GM23338 (cell line): ENCODE data around the gene KEAP1. TPM values are rescaled to one million over a fixed set of nuclear protein-coding genes. Genes with fewer than 3 reads are reported as not detected.

Experiments used
- ATAC-seq: fragments of 200-7000 bp; cut with Tn5 transposase; 3 replicates; pipeline ENCODE4 v1.9.1; 2020
- DNase-seq: peaks from one replicate; pipeline ENCODE4 v3.0.0-alpha.2; 2015; ENCODE audit warnings: low spot score
- H2AFZ ChIP-seq: fragments of 200-600 bp; sonication (generic); 2 replicates; pipeline ENCODE4 v1.8.0; 2016; ENCODE audit warnings: antibody characterized with exemption, mild to moderate bottlenecking, moderate library complexity
- H3F3A ChIP-seq: fragments of 200-600 bp; sonication (generic); replicated peaks from 2 replicates; pipeline ENCODE4 v1.8.0; 2017; ENCODE audit warnings: antibody characterized with exemption, mixed run types, low read depth
- H3K27ac ChIP-seq: fragments of 200-600 bp; sonication (generic); 2 replicates; pipeline ENCODE4 v1.6.1; 2016; ENCODE audit warnings: low read depth
- H3K27me3 ChIP-seq: fragments of 200-600 bp; sonication (generic); 2 replicates; pipeline ENCODE4 v1.8.0; 2016; ENCODE audit warnings: mild to moderate bottlenecking, mixed run types, moderate library complexity; ENCODE audit not compliant: insufficient read depth
- H3K36me3 ChIP-seq: fragments of 200-600 bp; sonication (generic); 2 replicates; pipeline ENCODE4 v1.8.0; 2016; ENCODE audit warnings: mild to moderate bottlenecking; ENCODE audit not compliant: insufficient read depth
- H3K4me1 ChIP-seq: fragments of 200-600 bp; sonication (generic); 2 replicates; pipeline ENCODE4 v1.8.0; 2016; ENCODE audit warnings: mild to moderate bottlenecking, moderate library complexity; ENCODE audit not compliant: insufficient read depth
- H3K4me2 ChIP-seq: fragments of 200-600 bp; sonication (generic); 2 replicates; pipeline ENCODE4 v1.7.1; 2017; ENCODE audit warnings: mixed run types
- H3K4me3 ChIP-seq: fragments of 200-600 bp; sonication (generic); 2 replicates; pipeline ENCODE4 v1.6.1; 2016; ENCODE audit warnings: mixed run types
- H3K79me2 ChIP-seq: fragments of 200-600 bp; sonication (generic); replicated peaks from 2 replicates; pipeline ENCODE4 v1.8.0; 2017; ENCODE audit warnings: mild to moderate bottlenecking; ENCODE audit not compliant: insufficient read depth
- H3K9me2 ChIP-seq: fragments of 200-600 bp; sonication (generic); 2 replicates; pipeline ENCODE4 v1.8.0; 2017; ENCODE audit not compliant: insufficient read depth
- H4K20me1 ChIP-seq: fragments of 200-600 bp; sonication (generic); replicated peaks from 2 replicates; pipeline ENCODE4 v1.8.0; 2017; ENCODE audit warnings: mild to moderate bottlenecking; ENCODE audit not compliant: insufficient read depth
- H3K27ac Mint-ChIP-seq: 2 replicates; pipeline ENCODE4 v1.8.0; 2020; ENCODE audit warnings: inconsistent platforms, mild to moderate bottlenecking, moderate library complexity, mixed read lengths
- H3K27me3 Mint-ChIP-seq: 3 replicates; pipeline ENCODE4 v1.8.0; 2022; ENCODE audit warnings: low read depth, mild to moderate bottlenecking, moderate library complexity, mixed read lengths, inconsistent platforms; ENCODE audit not compliant: insufficient read depth, poor library complexity
- H3K36me3 Mint-ChIP-seq: 3 replicates; pipeline ENCODE4 v1.8.0; 2021; ENCODE audit warnings: low read depth, mild to moderate bottlenecking, inconsistent platforms, moderate library complexity, mixed read lengths
- H3K4me1 Mint-ChIP-seq: 3 replicates; pipeline ENCODE4 v1.8.0; 2020; ENCODE audit warnings: mild to moderate bottlenecking, inconsistent platforms, mixed read lengths
- H3K4me3 Mint-ChIP-seq: 3 replicates; pipeline ENCODE4 v1.8.0; 2021; ENCODE audit warnings: moderate library complexity, mild to moderate bottlenecking, inconsistent platforms, mixed read lengths
- H3K9me3 Mint-ChIP-seq: 3 replicates; pipeline ENCODE4 v1.8.0; 2020; ENCODE audit warnings: moderate library complexity, mild to moderate bottlenecking, inconsistent platforms, mixed read lengths
- CREB1 ChIP-seq: fragments of 250-450 bp; sonication (Bioruptor Pico); IDR thresholded peaks from 2 replicates; pipeline ENCODE4 v1.5.0; 2020; ENCODE audit warnings: low read depth, mild to moderate bottlenecking, moderate library complexity
- CTCF ChIP-seq, 2 experiments: fragments of 200-600 bp in 1 of 2; sonication (generic) in 1 of 2; conservative IDR thresholded peaks; 2 replicates each; pipeline versions ENCODE4 v1.5.1 to v1.6.1; 2016 to 2017; ENCODE audit warnings: antibody characterized with exemption in 2 of 2, low read depth in 2 of 2, mild to moderate bottlenecking in 2 of 2, moderate library complexity in 1 of 2
- ETS1 ChIP-seq: IDR thresholded peaks from 2 replicates; pipeline ENCODE4 v1.6.1; 2016; ENCODE audit warnings: antibody characterized with exemption
- EZH2 ChIP-seq: fragments of 200-600 bp; sonication (generic); IDR thresholded peaks from one replicate; pipeline ENCODE4 v1.8.0; 2017; ENCODE audit warnings: antibody characterized with exemption, mild to moderate bottlenecking, low read depth; ENCODE audit not compliant: unreplicated experiment
- EZH2phosphoT487 ChIP-seq: fragments of 200-600 bp; sonication (generic); IDR thresholded peaks from one replicate; pipeline ENCODE4 v1.8.1; 2018; ENCODE audit warnings: antibody characterized with exemption; ENCODE audit not compliant: unreplicated experiment
- JUNB ChIP-seq: IDR thresholded peaks from one replicate; pipeline ENCODE4 v1.6.1; 2016; ENCODE audit warnings: antibody characterized with exemption; ENCODE audit not compliant: unreplicated experiment
- NANOG ChIP-seq: IDR thresholded peaks from 2 replicates; pipeline ENCODE4 v1.6.1; 2016; ENCODE audit warnings: antibody characterized with exemption, borderline replicate concordance
- POLR2AphosphoS5 ChIP-seq: IDR thresholded peaks from 2 replicates; pipeline ENCODE4 v1.6.1; 2016; ENCODE audit warnings: antibody characterized with exemption, low read depth
- REST ChIP-seq: IDR thresholded peaks from one replicate; pipeline ENCODE4 v1.6.1; 2018; ENCODE audit warnings: antibody characterized with exemption; ENCODE audit not compliant: unreplicated experiment
- STAT1 ChIP-seq: IDR thresholded peaks from one replicate; pipeline ENCODE4 v1.6.1; 2016; ENCODE audit warnings: antibody characterized with exemption; ENCODE audit not compliant: unreplicated experiment
- ZNF114 ChIP-seq: fragments of 250-450 bp; sonication (Bioruptor Pico); IDR thresholded peaks from 2 replicates; pipeline ENCODE4 v1.5.0; 2020; ENCODE audit warnings: mild to moderate bottlenecking, moderate library complexity
- ZNF331 ChIP-seq: fragments of 250-450 bp; sonication (Bioruptor Pico); IDR thresholded peaks from 2 replicates; pipeline ENCODE4 v1.5.0; 2020; ENCODE audit warnings: low read depth, mild to moderate bottlenecking, moderate library complexity
- ZNF462 ChIP-seq: fragments of 250-450 bp; sonication (Bioruptor Pico); IDR thresholded peaks from 2 replicates; pipeline ENCODE4 v1.5.0; 2020; ENCODE audit warnings: mild to moderate bottlenecking, moderate library complexity
- polyA plus RNA-seq: library from polyadenylated mRNA; unstranded; fragments of >200 nt; fragmentation: Nextera tagmentation; extraction: Ambion mirVana; gene quantifications from 2 replicates; pipeline ENCODE4 v1.2.1, GENCODE V29; 2016
- total RNA-seq: library from RNA; depleted of rRNA; stranded (reverse); fragments of >200 nt; shearing (Covaris generic); gene quantifications from 2 replicates; pipeline ENCODE4 v1.2.3, GENCODE V29; 2014

Gene KEAP1
- total and polyA plus RNA-seq, 2 experiments from 2014 or later = 57.8 to 77.5 TPM

GRCh38 chr19:10442698-10443097 lies 60.5 kb downstream of the KEAP1 start:
- H3K27ac Mint-ChIP-seq = no peak overlapping the region
- no peak for ATAC-seq

More at GRCh38 chr19:10442698-10443097, 60.5 kb downstream of the KEAP1 start:
- Histone ChIP-seq H3K79me2 (no peaks in the 10 kb centered on the region), H3K36me3 (no peaks in the 10 kb centered on the region), H3K27me3 (no peaks in the 10 kb centered on the region), H3K4me3 (no peak overlapping the region), H3K4me2 (no peak overlapping the region), H3K9me2 (no peaks in the 10 kb centered on the region), H3K4me1 (no peaks in the 10 kb centered on the region), H2AFZ (no peak overlapping the region), H3F3A (0 out of 2 replicates have a peak, but pooled peaks cover 3% of the 10 kb centered on the region), H4K20me1 (no peaks in the 10 kb centered on the region), H3K27ac (no peak overlapping the region)
- Mint-ChIP-seq H3K27me3 (peaks cover 5% of the 10 kb centered on the region), H3K36me3 (no peaks in the 10 kb centered on the region), H3K4me1 (no peaks in the 10 kb centered on the region), H3K9me3 (no peaks in the 10 kb centered on the region), H3K4me3 (no peak overlapping the region)
- DNase-seq = no peak
- TF ChIP-seq JUNB = no peak
- no peak for TF ChIP-seq EZH2
- TF ChIP-seq EZH2phosphoT487 = no peak
- no peak for TF ChIP-seq NANOG
- TF ChIP-seq ZNF462 (CRISPR knock-in tag) = no peak
- no peak for TF ChIP-seq ETS1
- TF ChIP-seq CREB1 (CRISPR knock-in tag) = no peak
- TF ChIP-seq POLR2AphosphoS5 = no peak
- no peak for TF ChIP-seq CTCF (conservative IDR thresholded peaks at IDR 0.05; ENCODE audit: low read depth in 2 of 2)
- TF ChIP-seq ZNF331 (CRISPR knock-in tag) = no peak
- no peak for TF ChIP-seq ZNF114 (CRISPR knock-in tag)
- no peak for TF ChIP-seq STAT1
- TF ChIP-seq REST = no peak
